Gastrocnemius medialis (tissue), 4 donors: ENCODE data around the gene CELF4.

ENCODE experiments used
- POLR2A ChIP-seq, 2 donors: fragments of 450-650 bp; IDR thresholded peaks; one replicate each; pipeline ENCODE4 v1.6.1; 2017; ENCODE audit warnings: antibody characterized with exemption in 2 of 2, mild to moderate bottlenecking in 2 of 2, moderate library complexity in 2 of 2
- TF ChIP-seq, protein P1 (sequence below), 5 experiments: fragments of 450-650 bp in 3 of 5; fragments of 200-600 bp in 2 of 5; sonication (generic) in 2 of 5; IDR thresholded peaks in 4 of 5; conservative IDR thresholded peaks in 1 of 5; 1 replicate in 4 of 5; 2 replicates in 1 of 5; pipeline ENCODE4 v1.5.1; 2016 to 2019; ENCODE audit warnings: antibody characterized with exemption in 5 of 5, mild to moderate bottlenecking in 3 of 5, moderate library complexity in 3 of 5

DNA sequence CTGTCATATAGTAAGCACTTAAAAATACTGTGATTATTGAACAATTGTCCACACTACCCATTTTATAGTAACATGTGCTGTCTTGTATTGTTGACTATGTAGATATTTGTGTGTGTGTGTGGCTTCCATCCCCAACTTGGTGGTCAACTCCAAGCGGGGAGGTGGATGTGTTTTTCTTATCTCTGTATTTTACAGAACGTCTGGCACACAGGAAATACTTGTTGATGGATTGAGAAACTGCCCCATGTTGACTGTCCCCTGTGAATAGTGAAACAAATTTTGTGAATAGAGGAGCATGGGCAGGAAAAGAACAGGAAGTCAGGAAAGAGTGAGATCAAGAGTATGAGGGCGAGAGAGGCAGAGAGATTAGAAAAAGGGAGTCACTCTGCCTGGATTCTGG is 83.6 kb downstream of the CELF4 start:
- TF ChIP-seq, protein P1, sequence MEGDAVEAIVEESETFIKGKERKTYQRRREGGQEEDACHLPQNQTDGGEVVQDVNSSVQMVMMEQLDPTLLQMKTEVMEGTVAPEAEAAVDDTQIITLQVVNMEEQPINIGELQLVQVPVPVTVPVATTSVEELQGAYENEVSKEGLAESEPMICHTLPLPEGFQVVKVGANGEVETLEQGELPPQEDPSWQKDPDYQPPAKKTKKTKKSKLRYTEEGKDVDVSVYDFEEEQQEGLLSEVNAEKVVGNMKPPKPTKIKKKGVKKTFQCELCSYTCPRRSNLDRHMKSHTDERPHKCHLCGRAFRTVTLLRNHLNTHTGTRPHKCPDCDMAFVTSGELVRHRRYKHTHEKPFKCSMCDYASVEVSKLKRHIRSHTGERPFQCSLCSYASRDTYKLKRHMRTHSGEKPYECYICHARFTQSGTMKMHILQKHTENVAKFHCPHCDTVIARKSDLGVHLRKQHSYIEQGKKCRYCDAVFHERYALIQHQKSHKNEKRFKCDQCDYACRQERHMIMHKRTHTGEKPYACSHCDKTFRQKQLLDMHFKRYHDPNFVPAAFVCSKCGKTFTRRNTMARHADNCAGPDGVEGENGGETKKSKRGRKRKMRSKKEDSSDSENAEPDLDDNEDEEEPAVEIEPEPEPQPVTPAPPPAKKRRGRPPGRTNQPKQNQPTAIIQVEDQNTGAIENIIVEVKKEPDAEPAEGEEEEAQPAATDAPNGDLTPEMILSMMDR (IDR thresholded peaks at IDR 0.05 in 4 of 5, conservative IDR thresholded peaks at IDR 0.05 in 1 of 5), result no peak
- no peak for TF ChIP-seq POLR2A (IDR thresholded peaks at IDR 0.05)
